HTERT RPE-1 (cell line): ENCODE results near the gene THOC5.
"Not testable (repeated sequence)": the region's sequence is repeated elsewhere in the genome, so short reads cannot be mapped to it uniquely, and the experiment has no call there.

ENCODE experiments used
- in situ Hi-C: fragments of 300-500 bp; cut with MboI; formaldehyde crosslinking; loops from 4 replicates; pipeline ENCODE4 v1.14.3; 2020; ENCODE audit warnings: low sequenced_read_pairs

The THOC5 gene

GRCh38 chr22:29563652-29564460 is 10.3 kb upstream of the THOC5 start:
- in situ Hi-C loops: no loop called here

GRCh38 chr22:29559853-29560252 is 6.3 kb upstream of the THOC5 start:
- in situ Hi-C loops: no loop called here

GRCh38 chr22:29559030-29559429 is 5.5 kb upstream of the THOC5 start:
- in situ Hi-C loops: no loop called here

DNA sequence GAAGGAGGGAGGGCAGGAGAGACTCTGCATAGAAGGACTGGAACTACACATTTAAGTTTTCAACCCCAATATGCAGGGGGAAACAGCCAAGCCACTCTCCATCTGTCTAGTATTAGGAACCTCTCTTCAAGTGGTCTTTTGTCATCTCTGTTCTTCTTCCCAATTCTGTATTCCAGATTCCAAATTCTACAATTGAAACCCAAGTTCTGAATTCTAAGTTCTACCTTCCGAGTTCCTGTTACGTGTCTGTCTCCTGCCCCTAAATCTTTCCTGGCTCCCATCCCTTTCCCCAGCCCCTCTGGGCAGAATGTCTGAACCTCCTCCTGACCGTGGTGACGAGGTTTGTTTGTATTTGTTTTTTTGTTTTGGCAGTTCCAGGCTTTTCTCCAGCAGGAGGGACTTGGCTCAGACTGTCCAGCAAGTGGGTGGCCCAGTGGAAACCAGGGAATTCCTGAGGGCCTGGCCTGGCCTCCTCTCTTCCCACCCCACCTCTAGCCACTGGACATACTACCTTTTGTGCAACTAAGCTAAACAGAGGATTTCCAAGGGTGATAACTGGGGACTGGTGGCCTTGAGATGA is 1.6 kb upstream of the THOC5 start:
- in situ Hi-C loops: no loop called here

DNA sequence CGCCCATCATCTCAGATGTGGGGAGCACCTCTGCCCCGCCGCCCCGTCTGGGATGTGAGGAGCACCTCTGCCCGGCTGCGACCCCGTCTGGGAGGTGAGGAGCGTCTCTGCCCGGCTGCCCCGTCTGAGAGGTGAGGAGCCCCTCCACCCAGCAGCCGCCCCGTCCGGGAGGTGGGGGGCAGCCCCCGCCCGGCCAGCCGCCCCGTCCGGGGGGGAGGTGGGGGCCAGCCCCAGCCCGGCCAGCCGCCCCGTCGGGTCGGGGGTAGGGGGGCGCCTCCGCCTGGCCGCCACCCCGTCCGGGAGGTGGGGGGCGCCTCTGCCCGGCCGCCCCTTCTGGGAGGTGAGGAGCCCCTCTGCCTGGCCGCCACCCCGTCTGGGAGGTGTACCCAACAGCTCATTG is 1.2 kb downstream of the THOC5 start:
- in situ Hi-C loops: not testable (repeated sequence)

- in situ Hi-C loops: no loop called here
Observed at GRCh38 chr22:29550005-29550404, 3.6 kb downstream of the THOC5 start.

- in situ Hi-C loops: not testable (repeated sequence)
Observed at GRCh38 chr22:29545045-29545444, 8.5 kb downstream of the THOC5 start.

DNA sequence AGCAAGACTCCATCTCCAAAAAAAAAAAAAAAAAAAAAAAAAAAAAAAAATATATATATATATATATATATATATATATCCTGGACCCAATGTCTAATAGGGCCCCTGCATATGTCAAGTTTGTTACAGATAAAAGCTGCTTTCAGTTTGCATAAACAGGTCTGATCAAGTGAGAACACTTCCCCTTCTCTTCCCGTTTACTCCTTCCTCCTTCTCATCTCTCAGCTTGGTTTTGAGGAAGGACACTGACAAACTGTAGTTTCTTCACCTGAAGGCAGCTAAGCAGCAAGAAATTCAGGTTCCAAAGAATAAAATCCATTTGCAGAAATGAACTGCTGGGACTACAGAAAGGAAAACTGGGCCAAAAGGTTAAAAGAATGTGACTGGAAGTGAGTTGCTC is 11.7 kb downstream of the THOC5 start:
- in situ Hi-C loops: no loop called here

GRCh38 chr22:29539105-29539504 is 14.5 kb downstream of the THOC5 start:
- in situ Hi-C loops: no loop called here

DNA sequence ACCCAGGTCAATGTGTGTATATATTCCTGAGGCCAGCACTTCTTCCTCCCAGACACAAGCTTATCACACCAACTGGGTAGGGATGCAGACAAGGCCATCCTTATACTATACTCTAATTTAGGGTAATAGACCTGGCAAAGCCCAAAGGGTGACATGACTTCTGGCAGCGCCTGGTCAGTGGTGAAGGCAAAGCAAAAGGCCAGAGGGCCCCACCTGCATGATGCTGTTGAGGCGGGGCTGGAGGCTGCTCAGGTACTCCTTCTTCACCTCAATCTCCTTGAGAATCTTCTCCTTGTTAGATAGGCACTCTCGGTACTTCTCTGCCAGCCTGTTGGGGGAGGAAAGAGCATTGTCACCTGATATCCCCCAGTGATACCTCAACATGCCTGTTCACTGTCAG is 17.1 kb downstream of the THOC5 start:
- in situ Hi-C loops: no loop called here

DNA sequence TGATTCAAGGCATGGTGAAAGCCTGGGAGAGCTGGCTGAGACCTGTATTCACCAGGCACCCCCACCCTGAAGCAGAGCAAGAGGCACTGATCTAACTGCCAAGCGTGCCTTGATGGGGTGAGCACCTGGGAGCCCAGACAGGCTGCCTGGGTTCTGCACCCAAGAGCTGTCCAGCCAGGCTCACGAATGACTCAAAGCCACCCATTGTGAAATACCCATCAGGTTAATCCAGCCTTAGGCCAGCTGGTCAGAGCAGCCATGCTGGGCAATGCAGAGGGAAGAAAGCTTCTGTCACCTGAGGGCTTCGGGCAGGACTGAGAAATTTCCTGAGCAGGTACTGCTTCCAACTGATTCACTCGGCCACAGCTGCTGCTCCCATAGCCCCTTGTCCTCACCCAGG is 22.1 kb downstream of the THOC5 start:
- in situ Hi-C loops: no loop called here

DNA sequence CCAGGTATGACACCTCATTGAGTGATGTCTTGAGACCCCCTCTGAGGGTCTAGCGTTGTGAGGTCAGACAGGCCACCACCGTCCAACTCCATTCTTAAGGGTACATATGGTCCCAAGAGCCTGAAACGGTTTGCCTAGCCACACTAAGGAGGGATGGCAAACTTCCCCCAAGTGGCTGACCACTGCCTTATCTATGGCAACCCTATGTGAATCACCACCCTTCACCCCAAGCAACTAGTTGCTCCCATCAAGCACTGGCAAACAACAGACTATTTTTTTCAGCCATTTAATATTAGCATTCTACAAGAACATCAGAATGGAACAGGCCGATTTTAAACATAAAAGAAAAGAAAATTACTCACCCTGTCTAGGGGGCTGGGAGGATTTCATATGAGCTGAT is 22.8 kb downstream of the THOC5 start:
- in situ Hi-C loops: no loop called here

DNA sequence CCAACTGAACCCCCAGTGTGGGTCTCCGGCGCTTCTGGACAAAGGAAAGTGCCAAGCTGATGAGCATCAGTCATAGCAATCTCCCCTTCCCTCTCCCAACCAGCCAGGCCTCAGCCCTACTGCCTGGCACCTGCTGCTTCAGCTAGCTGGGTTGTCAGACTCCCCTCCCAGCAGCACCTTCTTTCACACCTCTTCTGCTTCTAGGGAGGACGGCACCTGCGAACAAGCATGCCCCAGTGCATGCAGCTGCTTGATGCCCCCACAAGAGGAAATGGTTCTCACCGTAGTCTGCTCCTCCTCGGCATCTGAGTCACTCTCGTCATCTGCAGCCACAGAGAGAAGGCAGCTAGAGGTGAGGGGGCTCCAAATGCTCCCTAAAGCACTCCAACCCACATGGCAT is 25.4 kb downstream of the THOC5 start:
- in situ Hi-C loops: no loop called here

DNA sequence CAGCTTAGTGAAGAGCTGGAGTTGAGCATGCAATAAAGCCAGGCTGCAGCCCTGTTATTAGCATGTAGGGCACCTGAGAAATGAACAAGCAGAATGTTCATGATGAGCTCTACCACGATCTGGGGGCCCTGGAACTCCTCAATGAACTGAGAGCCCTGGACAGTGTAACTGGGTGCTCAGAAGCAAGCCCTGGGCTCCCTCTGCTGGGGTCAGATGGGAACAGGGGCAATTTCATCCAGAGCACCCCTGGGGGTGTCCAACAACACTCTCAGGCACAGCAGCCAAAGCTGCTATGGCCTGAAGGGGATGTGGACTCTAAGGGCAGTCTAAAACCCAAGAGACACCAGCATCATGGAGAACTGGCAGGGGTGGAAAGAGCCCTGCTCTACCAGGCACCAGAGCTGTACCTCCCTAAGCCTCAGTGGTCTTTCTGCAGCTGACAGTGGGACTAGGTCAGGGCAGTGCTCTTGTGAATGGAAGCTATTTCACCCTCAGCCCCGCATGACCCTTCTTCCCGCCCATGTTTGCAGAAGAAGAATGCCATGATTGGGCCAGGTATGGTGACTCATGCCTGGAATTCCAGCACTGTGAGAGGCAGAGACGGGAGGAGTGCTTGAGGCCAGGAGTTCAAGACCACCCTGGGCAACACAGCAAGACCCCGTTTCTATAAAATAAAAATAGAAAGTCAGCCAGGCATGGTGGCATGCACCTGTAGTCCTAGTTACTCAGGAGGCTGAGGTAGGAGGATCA is 28.9 kb downstream of the THOC5 start:
- in situ Hi-C loops: no loop called here

- in situ Hi-C loops: no loop called here
Observed at GRCh38 chr22:29523761-29524160, 29.8 kb downstream of the THOC5 start.

DNA sequence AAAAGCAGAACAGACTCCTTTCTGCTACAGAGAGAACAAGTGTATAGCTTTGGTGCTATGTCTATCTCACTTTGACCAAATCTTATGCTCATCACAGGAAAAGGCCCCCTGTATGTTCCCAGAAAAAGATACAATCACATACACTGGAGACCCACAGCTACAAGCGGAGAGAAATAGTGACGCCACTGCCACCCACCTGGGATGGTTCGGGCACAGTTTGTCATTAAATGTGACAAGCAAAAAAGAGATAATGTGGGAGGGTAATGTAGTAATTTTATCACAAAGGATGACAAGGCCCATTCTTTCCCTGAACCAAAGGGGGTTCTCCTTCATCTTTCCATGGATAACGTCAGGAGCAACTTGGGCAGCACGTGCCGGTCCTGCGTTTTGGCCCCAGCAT is 32.0 kb downstream of the THOC5 start:
- in situ Hi-C loops: no loop called here

DNA sequence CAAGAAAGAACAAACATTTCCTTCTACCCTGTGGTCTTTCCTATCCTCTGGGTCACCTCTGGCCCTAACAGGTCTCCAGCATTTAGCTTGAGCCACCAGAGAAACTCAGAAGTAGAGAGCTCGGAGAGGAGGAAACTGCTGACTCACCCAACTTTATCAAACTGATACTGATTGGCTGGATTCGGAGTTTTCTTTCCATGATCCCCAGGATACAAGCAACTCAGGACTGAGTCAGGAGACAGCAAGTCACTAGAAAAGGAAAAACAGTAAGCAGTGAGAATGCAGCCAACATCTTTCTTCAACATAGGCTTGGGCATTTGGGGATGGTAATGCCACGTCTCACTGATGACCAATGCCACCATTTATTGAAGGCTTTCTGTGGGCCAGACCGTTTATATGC is 32.7 kb downstream of the THOC5 start:
- in situ Hi-C loops: no loop called here

GRCh38 chr22:29519996-29520395 is 33.6 kb downstream of the THOC5 start:
- in situ Hi-C loops: no loop called here

- in situ Hi-C loops: no loop called here
Observed at GRCh38 chr22:29518427-29518826, 35.1 kb downstream of the THOC5 start.

DNA sequence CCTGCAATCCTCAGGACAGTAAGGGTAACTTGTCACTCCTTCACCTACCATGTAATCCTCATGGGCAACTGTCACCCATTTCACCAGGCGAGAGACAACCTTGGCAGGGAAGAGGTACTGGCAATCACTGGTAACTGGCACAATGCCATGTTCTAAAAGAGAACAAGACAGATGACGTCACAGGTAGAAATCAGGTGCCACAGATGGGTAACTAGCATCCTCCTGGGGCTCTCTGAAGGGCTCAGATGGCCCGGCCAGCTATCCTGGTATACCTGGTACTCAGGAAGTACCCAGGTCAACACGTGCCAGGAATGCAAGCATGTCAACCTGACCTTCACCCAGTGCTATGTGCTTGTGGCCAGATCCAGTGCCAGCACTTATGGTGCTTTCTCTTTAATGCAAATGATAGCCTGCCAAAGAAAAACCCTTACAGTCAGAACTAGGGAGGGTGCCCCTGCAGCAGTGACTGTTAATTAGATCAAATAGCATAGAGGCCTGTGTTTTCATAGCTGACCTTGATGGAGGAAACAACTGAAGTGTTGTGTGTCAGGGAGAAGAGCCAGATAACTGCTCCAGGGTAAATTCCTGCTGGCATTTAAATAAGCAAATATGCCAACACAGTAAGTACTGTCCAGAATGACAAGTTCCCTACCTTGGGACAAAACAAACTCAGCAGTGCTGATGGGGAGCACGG is 36.2 kb downstream of the THOC5 start:
- in situ Hi-C loops: no loop called here

DNA sequence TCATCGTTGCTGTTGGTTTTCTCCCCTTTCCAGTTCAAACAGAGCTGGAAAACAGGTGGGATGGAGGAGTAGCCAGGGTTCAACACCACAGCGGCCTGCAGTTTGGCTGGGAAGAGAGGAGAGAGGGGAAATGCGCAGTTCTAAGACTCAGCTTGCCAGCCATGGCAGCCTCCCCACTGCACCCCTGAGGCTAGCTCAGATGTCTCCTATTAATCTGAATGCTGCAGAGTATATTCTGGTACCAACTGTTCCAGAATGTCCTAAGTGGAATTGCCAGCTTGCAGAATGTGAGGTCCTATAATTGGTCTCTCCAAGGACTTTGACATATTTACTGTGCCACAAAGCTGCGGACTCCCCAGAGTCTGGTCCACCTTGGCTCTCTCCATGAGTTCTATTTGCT is 41.5 kb downstream of the THOC5 start:
- in situ Hi-C loops: no loop called here
